GM23248 (cell line): ENCODE measurements around the gene KRT73. TPM values are rescaled to one million over a fixed set of nuclear protein-coding genes. Genes with fewer than 3 reads are reported as not detected.
"Not testable (repeated sequence)": the region's sequence is repeated elsewhere in the genome, so short reads cannot be mapped to it uniquely, and the experiment has no call there.

Experiments used
- DNase-seq: peaks from one replicate; pipeline ENCODE4 v3.0.0-alpha.2; 2015
- H2AFZ ChIP-seq: fragments of 200-600 bp; sonication (generic); 2 replicates; pipeline ENCODE4 v1.6.1; 2016; ENCODE audit warnings: antibody characterized with exemption
- H3F3A ChIP-seq: fragments of 200-600 bp; sonication (generic); 2 replicates; pipeline ENCODE4 v1.6.1; 2016; ENCODE audit warnings: mild to moderate bottlenecking, antibody characterized with exemption, mixed run types; ENCODE audit not compliant: insufficient read depth
- H3K27ac ChIP-seq: fragments of 200-600 bp; sonication (generic); 2 replicates; pipeline ENCODE4 v1.5.1; 2016; ENCODE audit warnings: mild to moderate bottlenecking
- H3K27me3 ChIP-seq: fragments of 200-600 bp; sonication (generic); replicated peaks from 2 replicates; pipeline ENCODE4 v1.6.1; 2016; ENCODE audit warnings: mild to moderate bottlenecking; ENCODE audit not compliant: insufficient read depth
- H3K36me3 ChIP-seq: fragments of 200-600 bp; sonication (generic); 2 replicates; pipeline ENCODE4 v1.6.1; 2016; ENCODE audit warnings: low read depth, mild to moderate bottlenecking
- H3K4me1 ChIP-seq: fragments of 200-600 bp; sonication (generic); 2 replicates; pipeline ENCODE4 v1.6.1; 2016; ENCODE audit warnings: mild to moderate bottlenecking; ENCODE audit not compliant: insufficient read depth
- H3K4me2 ChIP-seq: fragments of 200-600 bp; sonication (generic); one replicate; pipeline ENCODE4 v1.6.1; 2016; ENCODE audit warnings: mild to moderate bottlenecking; ENCODE audit not compliant: unreplicated experiment
- H3K4me3 ChIP-seq: fragments of 200-600 bp; sonication (generic); 2 replicates; pipeline ENCODE4 v1.5.1; 2016; ENCODE audit warnings: mild to moderate bottlenecking
- H3K79me2 ChIP-seq: fragments of 200-600 bp; sonication (generic); 2 replicates; pipeline ENCODE4 v1.6.1; 2016; ENCODE audit warnings: mild to moderate bottlenecking; ENCODE audit not compliant: insufficient read depth
- H3K9ac ChIP-seq: fragments of 200-600 bp; sonication (generic); 2 replicates; pipeline ENCODE4 v1.6.1; 2016; ENCODE audit warnings: mild to moderate bottlenecking
- H3K9me2 ChIP-seq: fragments of 200-600 bp; sonication (generic); 2 replicates; pipeline ENCODE4 v1.6.1; 2016; ENCODE audit warnings: mixed run types, mild to moderate bottlenecking, moderate library complexity; ENCODE audit not compliant: insufficient read depth
- H3K9me3 ChIP-seq: fragments of 200-600 bp; sonication (generic); one replicate; pipeline ENCODE4 v1.6.1; 2017; ENCODE audit warnings: low read depth
- H4K20me1 ChIP-seq: fragments of 200-600 bp; sonication (generic); 2 replicates; pipeline ENCODE4 v1.6.0; 2016; ENCODE audit not compliant: insufficient read depth
- EZH2 ChIP-seq: fragments of 200-600 bp; sonication (generic); IDR thresholded peaks from 2 replicates; pipeline ENCODE4 v1.6.1; 2018; ENCODE audit warnings: antibody characterized with exemption, mild to moderate bottlenecking; ENCODE audit not compliant: insufficient read depth, poor library complexity, severe bottlenecking
- EZH2phosphoT487 ChIP-seq: fragments of 200-600 bp; sonication (generic); IDR thresholded peaks from 2 replicates; pipeline ENCODE4 v1.6.1; 2018; ENCODE audit warnings: antibody characterized with exemption, moderate library complexity, mild to moderate bottlenecking, low read depth; ENCODE audit not compliant: insufficient read depth
- WGBS, 2 experiments: methylation state at CpG; one replicate each; pipeline ENCODE4 v1.1.6; 2015 to 2017; ENCODE audit warnings: low lambda C conversion rate in 2 of 2, low coverage in 1 of 2; ENCODE audit errors: missing lambda C conversion rate in 2 of 2; 5-methylcytosine and 5-hydroxymethylcytosine counted together
- in situ Hi-C: fragments of 300-500 bp; cut with MboI; formaldehyde crosslinking; loops from 2 replicates; pipeline ENCODE4 v1.15.0; 2020
- polyA plus RNA-seq: library from polyadenylated mRNA; unstranded; fragments of >200 nt; fragmentation: Nextera tagmentation; extraction: Ambion mirVana; gene quantifications from 2 replicates; pipeline ENCODE4 v1.2.1, GENCODE V29; 2016
- total RNA-seq: library from RNA; depleted of rRNA; stranded (reverse); fragments of >200 nt; shearing (Covaris generic); gene quantifications from 2 replicates; pipeline ENCODE4 v1.2.3, GENCODE V29; 2014

Gene KRT73
- total and polyA plus RNA-seq, 2 experiments from 2014 or later: not detected

- no peak for DNase-seq
- TF ChIP-seq EZH2 (no peak), EZH2phosphoT487 (no peak)
- H3K27me3 ChIP-seq: peaks cover 57% of the 10 kb centered on the region
- 0 out of 2 replicates have a peak, but pooled peaks cover 4% of the 10 kb centered on the region for H3K4me1 ChIP-seq
- H3K36me3 ChIP-seq: no peaks in the 10 kb centered on the region
- no peaks in the 10 kb centered on the region for H4K20me1 ChIP-seq
- no peaks in the 10 kb centered on the region for H3K9me3 ChIP-seq
- H3F3A ChIP-seq: no peaks in the 10 kb centered on the region
- H3K4me2 ChIP-seq: no peak overlapping the region
- H3K9ac ChIP-seq: no peak overlapping the region
- H3K4me3 ChIP-seq: no peak overlapping the region
- no peaks in the 10 kb centered on the region for H3K9me2 ChIP-seq
- no peak overlapping the region for H3K27ac ChIP-seq
- no peak overlapping the region for H2AFZ ChIP-seq
- 76 to 82% methylated on average over 12 of the region's 12 CpGs for WGBS, 2 experiments
- no peaks in the 10 kb centered on the region for H3K79me2 ChIP-seq
- in situ Hi-C loops: no loop called here
Observed at GRCh38 chr12:52600475-52600874, 17.9 kb downstream of the KRT73 start.

- no peak overlapping the region for H3K9ac ChIP-seq
- no peaks in the 10 kb centered on the region for H3K79me2 ChIP-seq
- H3K4me1 ChIP-seq: 0 out of 2 replicates have a peak, but pooled peaks cover 4% of the 10 kb centered on the region
- no peaks in the 10 kb centered on the region for H3K9me3 ChIP-seq
- H3K4me2 ChIP-seq: no peak overlapping the region
- in situ Hi-C loops: no loop called here
- no peaks in the 10 kb centered on the region for H4K20me1 ChIP-seq
- H3K27me3 ChIP-seq: peaks cover 59% of the 10 kb centered on the region
- H3K9me2 ChIP-seq: no peaks in the 10 kb centered on the region
- H2AFZ ChIP-seq: no peak overlapping the region
- no peak for DNase-seq
- H3K4me3 ChIP-seq: no peak overlapping the region
- H3F3A ChIP-seq: no peaks in the 10 kb centered on the region
- WGBS, 2 experiments: 20 to 23% methylated on average over 2 of the region's 2 CpGs
- H3K36me3 ChIP-seq: no peaks in the 10 kb centered on the region
- no peak for TF ChIP-seq EZH2
- no peak for TF ChIP-seq EZH2phosphoT487
- no peak overlapping the region for H3K27ac ChIP-seq
Observed at GRCh38 chr12:52600071-52600470, 18.3 kb downstream of the KRT73 start.

- Histone ChIP-seq H3K27me3 (peaks cover 59% of the 10 kb centered on the region), H3K9ac (no peak overlapping the region), H4K20me1 (no peaks in the 10 kb centered on the region), H3K9me3 (no peaks in the 10 kb centered on the region), H3K79me2 (no peaks in the 10 kb centered on the region), H3K4me3 (no peak overlapping the region), H2AFZ (no peak overlapping the region), H3K27ac (no peak overlapping the region), H3F3A (no peaks in the 10 kb centered on the region), H3K4me2 (no peak overlapping the region), H3K9me2 (no peaks in the 10 kb centered on the region), H3K4me1 (0 out of 2 replicates have a peak, but pooled peaks cover 4% of the 10 kb centered on the region), H3K36me3 (no peaks in the 10 kb centered on the region)
- no peak for DNase-seq
- TF ChIP-seq EZH2phosphoT487 (no peak), EZH2 (no peak)
- 75 to 76% methylated on average over 5 of the region's 5 CpGs for WGBS, 2 experiments
- in situ Hi-C loops: no loop called here
Observed at GRCh38 chr12:52598966-52599365, 19.4 kb downstream of the KRT73 start.

- H3K4me2 ChIP-seq, H3K79me2 ChIP-seq, DNase-seq, H3K27ac ChIP-seq, H3K9me2 ChIP-seq, H3K36me3 ChIP-seq, H3K4me3 ChIP-seq, H3K9ac ChIP-seq, H3K9me3 ChIP-seq, H3K4me1 ChIP-seq, H3F3A ChIP-seq, H2AFZ ChIP-seq, H4K20me1 ChIP-seq, in situ Hi-C loops: not testable (repeated sequence)
- WGBS, 2 experiments: 56 to 63% methylated on average over 4 of the region's 4 CpGs
- peaks cover 50% of the 10 kb centered on the region for H3K27me3 ChIP-seq
Observed at GRCh38 chr12:52594237-52594636, 24.1 kb downstream of the KRT73 start.

- H3K9ac ChIP-seq: no peak overlapping the region
- WGBS, 2 experiments: 66 to 75% methylated on average over 11 of the region's 11 CpGs
- peaks cover 39% of the 10 kb centered on the region for H3K27me3 ChIP-seq
- no peak overlapping the region for H2AFZ ChIP-seq
- H3K4me2 ChIP-seq: no peak overlapping the region
- H3K9me3 ChIP-seq: no peaks in the 10 kb centered on the region
- no peaks in the 10 kb centered on the region for H3K4me1 ChIP-seq
- in situ Hi-C loops: no loop called here
- H3K36me3 ChIP-seq: no peaks in the 10 kb centered on the region
- no peak overlapping the region for H3K27ac ChIP-seq
- DNase-seq: no peak
- no peak for TF ChIP-seq EZH2
- no peak for TF ChIP-seq EZH2phosphoT487
- H4K20me1 ChIP-seq: no peaks in the 10 kb centered on the region
- H3K79me2 ChIP-seq: no peaks in the 10 kb centered on the region
- no peaks in the 10 kb centered on the region for H3F3A ChIP-seq
- no peaks in the 10 kb centered on the region for H3K9me2 ChIP-seq
- no peak overlapping the region for H3K4me3 ChIP-seq
Observed at GRCh38 chr12:52591521-52591920, 26.8 kb downstream of the KRT73 start.
